ENCODE results near the gene CHAMP1.
"Not testable (repeated sequence)": the region's sequence is repeated elsewhere in the genome, so short reads cannot be mapped to it uniquely, and the experiment has no call there.

GRCh38 chr13:114333881-114334280 lies 19.6 kb downstream of the CHAMP1 start:
- not testable (repeated sequence) for TF ChIP-seq EP300 (conservative IDR thresholded peaks at IDR 0.05; ENCODE audit: poor library complexity, severe bottlenecking); CTCF (IDR thresholded peaks at IDR 0.05; ENCODE audit: poor library complexity, severe bottlenecking); POLR2AphosphoS5 (IDR thresholded peaks at IDR 0.05)

All from neural cell (in vitro differentiated cells).